Activated T-helper 17 cell treated with anti-CD3 and anti-CD28 coated beads, Interleukin-2, amount 50 U/mL, for 72 hours (primary cell): Measurements from ENCODE around the gene POLDIP2. TPM values are rescaled to one million over a fixed set of nuclear protein-coding genes. Genes with fewer than 3 reads are reported as not detected.

Experiments used
- ATAC-seq: fragments of 150-1000 bp; cut with Tn5 transposase; replicated peaks from 2 replicates; pipeline ENCODE4 v1.10.0; 2021; ENCODE audit warnings: mild to moderate bottlenecking, moderate library complexity
- H3K27ac Mint-ChIP-seq: one replicate; pipeline ENCODE4 v1.8.0; 2022; ENCODE audit warnings: mixed read lengths
- H3K27me3 Mint-ChIP-seq: one replicate; pipeline ENCODE4 v1.8.0; 2022; ENCODE audit warnings: mixed read lengths
- H3K36me3 Mint-ChIP-seq: one replicate; pipeline ENCODE4 v1.8.0; 2022; ENCODE audit warnings: low read depth, mild to moderate bottlenecking, mixed read lengths
- H3K4me1 Mint-ChIP-seq: one replicate; pipeline ENCODE4 v1.8.0; 2022; ENCODE audit warnings: mixed read lengths
- H3K4me3 Mint-ChIP-seq: one replicate; pipeline ENCODE4 v1.8.0; 2022; ENCODE audit warnings: mild to moderate bottlenecking, mixed read lengths
- H3K9me3 Mint-ChIP-seq: one replicate; pipeline ENCODE4 v1.8.0; 2022; ENCODE audit warnings: mixed read lengths
- total RNA-seq, 2 donors: library from RNA; stranded (reverse); gene quantifications; one replicate each; pipeline ENCODE4 v1.2.3, GENCODE V29; 2022

Gene POLDIP2
- total RNA-seq, 2 donors from 2014 or later = 48.9 to 109 TPM

- ATAC-seq = no peak
- Mint-ChIP-seq H3K36me3 (no peaks in the 10 kb centered on the region), H3K4me3 (no peak overlapping the region), H3K4me1 (peaks cover 6% of the 10 kb centered on the region), H3K27me3 (no peaks in the 10 kb centered on the region), H3K9me3 (no peaks in the 10 kb centered on the region), H3K27ac (no peak overlapping the region)
These were observed 43.5 kb downstream of the POLDIP2 start for GRCh38 chr17:28313841-28314240.

- Mint-ChIP-seq H3K4me1 (no peaks in the 10 kb centered on the region), H3K9me3 (no peaks in the 10 kb centered on the region), H3K27ac (no peak overlapping the region), H3K4me3 (no peak overlapping the region), H3K36me3 (no peaks in the 10 kb centered on the region), H3K27me3 (peaks cover 9% of the 10 kb centered on the region)
- no peak for ATAC-seq
These were observed 50.3 kb downstream of the POLDIP2 start for GRCh38 chr17:28306954-28307401.

GRCh38 chr17:28298449-28298848 is 58.9 kb downstream of the POLDIP2 start:
- Mint-ChIP-seq H3K4me1 (peaks cover 12% of the 10 kb centered on the region), H3K27ac (no peak overlapping the region), H3K4me3 (no peak overlapping the region), H3K27me3 (peaks cover 6% of the 10 kb centered on the region), H3K9me3 (no peaks in the 10 kb centered on the region), H3K36me3 (no peaks in the 10 kb centered on the region)
- no peak for ATAC-seq

Other genes with a start within 250 kb of the POLDIP2 start
- gene TMEM97, start 38.3 kb downstream of the POLDIP2 start, total RNA-seq = 10 to 100 TPM; 25.0 to 41.0 TPM
- gene IFT20, start 22.1 kb downstream of the POLDIP2 start, total RNA-seq = 10 to 100 TPM; 17.5 to 21.3 TPM
- 10 to 100 TPM; 24.9 to 30.0 TPM for gene TNFAIP1, start 21.8 kb downstream of the POLDIP2 start, total RNA-seq
- not detected for gene SEBOX, start 7.7 kb upstream of the POLDIP2 start, total RNA-seq
- under 1 TPM; 0.16 to 0.43 TPM for gene VTN, start 12.8 kb upstream of the POLDIP2 start, total RNA-seq
- gene SARM1, start 14.2 kb upstream of the POLDIP2 start, total RNA-seq = 10 to 100 TPM; 30.1 to 33.7 TPM
- 1 to 10 TPM; 2.5 to 4.4 TPM for gene SLC46A1, start 48.7 kb upstream of the POLDIP2 start, total RNA-seq
- gene SLC13A2, start 116.1 kb upstream of the POLDIP2 start, total RNA-seq = not detected
- not detected for gene FOXN1, start 148.8 kb upstream of the POLDIP2 start, total RNA-seq
- 10 to 100 TPM; 39.1 to 67.7 TPM for gene UNC119, start 195.1 kb upstream of the POLDIP2 start, total RNA-seq
- gene PIGS, start 214.0 kb upstream of the POLDIP2 start, total RNA-seq = 10 to 100 TPM; 33.2 to 38.9 TPM
- 100 to 1,000 TPM in 1 of 2 donors, 10 to 100 TPM in 1; 55.0 to 335 TPM for gene ALDOC, start 219.4 kb upstream of the POLDIP2 start, total RNA-seq
- 100 to 1,000 TPM; 140 to 195 TPM for gene SPAG5, start 241.5 kb upstream of the POLDIP2 start, total RNA-seq